ENCODE measurements around the gene MGA. TPM values are rescaled to one million over a fixed set of nuclear protein-coding genes. Genes with fewer than 3 reads are reported as not detected.
A peak's percentile ranks its signal among the peaks of the same experiment; 100 is the strongest.

MGA gene
- total and polyA plus RNA-seq, 2 donors (not counting 1 experiment from before 2014, with no cell fraction given), result 6.5 to 33.7 TPM

DNA sequence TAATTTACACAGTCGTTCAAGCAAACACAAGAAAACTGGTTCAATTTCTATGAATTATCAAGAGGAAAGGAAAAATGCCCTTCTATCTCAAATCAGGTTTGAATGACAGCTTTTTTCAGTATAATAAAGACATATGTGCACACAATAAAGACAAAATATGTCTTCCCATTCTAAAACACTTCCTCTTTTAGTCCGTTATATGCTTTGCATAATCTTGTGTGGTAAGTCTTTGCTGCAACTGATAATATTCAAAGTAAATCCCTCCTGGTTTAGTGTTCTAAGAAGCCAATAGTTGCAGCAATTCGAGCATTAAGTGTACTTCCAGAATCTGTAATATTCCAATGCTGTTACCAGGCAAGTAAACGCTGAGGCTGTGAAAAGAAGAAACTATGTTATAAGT is 70.3 kb downstream of the MGA start:
- no peak overlapping the region for H3K27ac ChIP-seq (ENCODE audit: insufficient read depth, low read length)

GRCh38 chr15:41732483-41732882 is 72.3 kb downstream of the MGA start:
- H2AFZ ChIP-seq (ENCODE audit: low read length), result no peak overlapping the region
- no peak overlapping the region for H3K9ac ChIP-seq (ENCODE audit: insufficient read depth, low read length)
- no peaks in the 10 kb centered on the region for H3K9me3 ChIP-seq (ENCODE audit: control insufficient read depth, insufficient read depth, low read depth, low read length)
- H3K4me1 ChIP-seq (ENCODE audit: control insufficient read depth, extremely low read depth, insufficient read depth, low read length), result no peaks in the 10 kb centered on the region
- no peaks in the 10 kb centered on the region for H3K36me3 ChIP-seq (ENCODE audit: control insufficient read depth, insufficient read depth, low read length)
- TF ChIP-seq CTCF (conservative IDR thresholded peaks at IDR 0.05 in 1 of 2, IDR thresholded peaks at IDR 0.05 in 1 of 2; ENCODE audit: low read depth in 1 of 2, low read length in 2 of 2) (no peak), EZH2 (IDR thresholded peaks at IDR 0.05; ENCODE audit: low read length, missing control alignments) (no peak)
- DNase-seq (ENCODE audit: low read depth in 2 of 2), result no peak
- no peak overlapping the region for H3K4me2 ChIP-seq (ENCODE audit: extremely low read depth, insufficient read depth, low read length)
- no peak overlapping the region for H3K4me3 ChIP-seq (replicated peaks in 1 of 4; ENCODE audit: control extremely low read depth in 1 of 4, insufficient read depth in 1 of 4, low read depth in 3 of 4, low read length in 4 of 4)
- H4K20me1 ChIP-seq (ENCODE audit: control insufficient read depth, extremely low read depth, insufficient read depth, low read length), result no peaks in the 10 kb centered on the region
- H3K79me2 ChIP-seq (ENCODE audit: control insufficient read depth, insufficient read depth, low read length), result no peaks in the 10 kb centered on the region
- H3K27me3 ChIP-seq (ENCODE audit: control insufficient read depth, insufficient read depth, low read length), result no peaks in the 10 kb centered on the region
- H3K27ac ChIP-seq (ENCODE audit: insufficient read depth, low read length), result no peak overlapping the region

More for the DNA sequence above, 70.3 kb downstream of the MGA start:
- H3K4me3 ChIP-seq (replicated peaks in 1 of 4; ENCODE audit: control extremely low read depth in 1 of 4, insufficient read depth in 1 of 4, low read depth in 3 of 4, low read length in 4 of 4), result no peak overlapping the region
- no peaks in the 10 kb centered on the region for H3K27me3 ChIP-seq (ENCODE audit: control insufficient read depth, insufficient read depth, low read length)
- DNase-seq (ENCODE audit: low read depth in 2 of 2), result no peak
- H3K9ac ChIP-seq (ENCODE audit: insufficient read depth, low read length), result no peak overlapping the region
- no peaks in the 10 kb centered on the region for H3K4me1 ChIP-seq (ENCODE audit: control insufficient read depth, extremely low read depth, insufficient read depth, low read length)
- TF ChIP-seq EZH2 (IDR thresholded peaks at IDR 0.05; ENCODE audit: low read length, missing control alignments), result no peak
- TF ChIP-seq CTCF (conservative IDR thresholded peaks at IDR 0.05 in 1 of 2, IDR thresholded peaks at IDR 0.05 in 1 of 2; ENCODE audit: low read depth in 1 of 2, low read length in 2 of 2), result no peak
- H3K36me3 ChIP-seq (ENCODE audit: control insufficient read depth, insufficient read depth, low read length), result no peaks in the 10 kb centered on the region
- no peaks in the 10 kb centered on the region for H3K9me3 ChIP-seq (ENCODE audit: control insufficient read depth, insufficient read depth, low read depth, low read length)
- no peaks in the 10 kb centered on the region for H4K20me1 ChIP-seq (ENCODE audit: control insufficient read depth, extremely low read depth, insufficient read depth, low read length)
- no peak overlapping the region for H2AFZ ChIP-seq (ENCODE audit: low read length)
- no peak overlapping the region for H3K4me2 ChIP-seq (ENCODE audit: extremely low read depth, insufficient read depth, low read length)
- H3K79me2 ChIP-seq (ENCODE audit: control insufficient read depth, insufficient read depth, low read length), result no peaks in the 10 kb centered on the region

- Histone ChIP-seq H3K36me3 (ENCODE audit: control insufficient read depth, insufficient read depth, low read length) (no peaks in the 10 kb centered on the region), H3K4me1 (ENCODE audit: control insufficient read depth, extremely low read depth, insufficient read depth, low read length) (no peaks in the 10 kb centered on the region), H3K9ac (ENCODE audit: insufficient read depth, low read length) (no peak overlapping the region), H3K79me2 (ENCODE audit: control insufficient read depth, insufficient read depth, low read length) (no peaks in the 10 kb centered on the region), H2AFZ (ENCODE audit: low read length) (no peak overlapping the region), H3K27me3 (ENCODE audit: control insufficient read depth, insufficient read depth, low read length) (no peaks in the 10 kb centered on the region), H3K4me2 (ENCODE audit: extremely low read depth, insufficient read depth, low read length) (no peak overlapping the region), H3K9me3 (ENCODE audit: control insufficient read depth, insufficient read depth, low read depth, low read length) (no peaks in the 10 kb centered on the region), H3K4me3 (replicated peaks in 1 of 4; ENCODE audit: control extremely low read depth in 1 of 4, insufficient read depth in 1 of 4, low read depth in 3 of 4, low read length in 4 of 4) (no peak overlapping the region), H3K27ac (ENCODE audit: insufficient read depth, low read length) (no peak overlapping the region), H4K20me1 (ENCODE audit: control insufficient read depth, extremely low read depth, insufficient read depth, low read length) (no peaks in the 10 kb centered on the region)
- peak in 1 of 2 donors; percentile 37 for DNase-seq (ENCODE audit: low read depth in 2 of 2)
- no peak for TF ChIP-seq EZH2 (IDR thresholded peaks at IDR 0.05; ENCODE audit: low read length, missing control alignments)
- TF ChIP-seq CTCF (conservative IDR thresholded peaks at IDR 0.05 in 1 of 2, IDR thresholded peaks at IDR 0.05 in 1 of 2; ENCODE audit: low read depth in 1 of 2, low read length in 2 of 2), result no peak
Measured at GRCh38 chr15:41734079-41734478, 73.9 kb downstream of the MGA start.
